ENCODE measurements around the gene PLSCR5. TPM values are rescaled to one million over a fixed set of nuclear protein-coding genes. Genes with fewer than 3 reads are reported as not detected.

PLSCR5 gene
- not detected for total RNA-seq
- long read RNA-seq = 0 reads

GRCh38 chr3:146605106-146605505, at the start of gene PLSCR5:
TSS of gene PLSCR5 (minus strand) at chr3:146605346. CDS start at chr3:146605212, 134 bp downstream.
- no peak within 1 kb of the TSS for H3K27ac ChIP-seq (replicated peaks)
- intact Hi-C loops (cut with micrococcal nuclease) = no loop called here
- TF ChIP-seq CTCF (IDR thresholded peaks at IDR 0.05; ENCODE audit: borderline replicate concordance) = no peak
- H3K4me3 ChIP-seq = no peak within 1 kb of the TSS
- DNase-seq = no peak
- H3K36me3 ChIP-seq = no peaks in the 10 kb centered on the region
- H3K27me3 ChIP-seq (ENCODE audit: low read depth) = no peaks in the 10 kb centered on the region
- no peaks in the 10 kb centered on the region for H3K9me3 ChIP-seq (replicated peaks)
- no peaks in the 10 kb centered on the region for H3K4me1 ChIP-seq

GRCh38 chr3:146653978-146654377, 48.8 kb upstream of the PLSCR5 start:
- intact Hi-C loops (cut with micrococcal nuclease) = no loop called here
- no peak for DNase-seq
- Histone ChIP-seq H3K36me3 (no peaks in the 10 kb centered on the region), H3K27me3 (ENCODE audit: low read depth) (no peaks in the 10 kb centered on the region), H3K4me1 (no peaks in the 10 kb centered on the region), H3K9me3 (replicated peaks) (peaks cover 5% of the 10 kb centered on the region), H3K27ac (replicated peaks) (no peak overlapping the region), H3K4me3 (no peak overlapping the region)
- TF ChIP-seq CTCF (IDR thresholded peaks at IDR 0.05; ENCODE audit: borderline replicate concordance) = no peak

- Histone ChIP-seq H3K4me3 (no peak overlapping the region), H3K27me3 (ENCODE audit: low read depth) (no peaks in the 10 kb centered on the region), H3K27ac (replicated peaks) (no peak overlapping the region), H3K4me1 (no peaks in the 10 kb centered on the region), H3K36me3 (no peaks in the 10 kb centered on the region), H3K9me3 (replicated peaks) (no peaks in the 10 kb centered on the region)
- TF ChIP-seq CTCF (IDR thresholded peaks at IDR 0.05; ENCODE audit: borderline replicate concordance) = no peak
- DNase-seq = no peak
- intact Hi-C loops (cut with micrococcal nuclease) = no loop called here
Observed at GRCh38 chr3:146650691-146651442, 45.7 kb upstream of the PLSCR5 start.

GRCh38 chr3:146646261-146646660, 41.1 kb upstream of the PLSCR5 start:
- H3K4me3 ChIP-seq = no peak overlapping the region
- intact Hi-C loops (cut with micrococcal nuclease) = no loop called here
- no peak for TF ChIP-seq CTCF (IDR thresholded peaks at IDR 0.05; ENCODE audit: borderline replicate concordance)

GRCh38 chr3:146640955-146641867, 36.1 kb upstream of the PLSCR5 start:
- no peaks in the 10 kb centered on the region for H3K27me3 ChIP-seq (ENCODE audit: low read depth)
- DNase-seq = no peak
- H3K4me3 ChIP-seq = no peak overlapping the region
- H3K27ac ChIP-seq (replicated peaks) = no peak overlapping the region
- no peaks in the 10 kb centered on the region for H3K36me3 ChIP-seq
- no peaks in the 10 kb centered on the region for H3K9me3 ChIP-seq (replicated peaks)
- no peaks in the 10 kb centered on the region for H3K4me1 ChIP-seq
- intact Hi-C loops (cut with micrococcal nuclease) = no loop called here
- TF ChIP-seq CTCF (IDR thresholded peaks at IDR 0.05; ENCODE audit: borderline replicate concordance) = peak; percentile 51

More at GRCh38 chr3:146646261-146646660, 41.1 kb upstream of the PLSCR5 start:
- no peak for DNase-seq
- Histone ChIP-seq H3K27ac (replicated peaks) (no peak overlapping the region), H3K9me3 (replicated peaks) (no peaks in the 10 kb centered on the region), H3K4me1 (no peaks in the 10 kb centered on the region), H3K36me3 (no peaks in the 10 kb centered on the region), H3K27me3 (ENCODE audit: low read depth) (no peaks in the 10 kb centered on the region)

Data from left ventricle myocardium inferior (tissue), 1 donor.